DOHH2 (cell line): Measurements from ENCODE around the gene COL8A1.
A peak's percentile ranks its signal among the peaks of the same experiment; 100 is the strongest.

Experiments used
- H3F3A ChIP-seq: fragments of 200-600 bp; sonication (generic), shearing (Covaris generic); 2 replicates; pipeline ENCODE4 v1.6.0; 2016; ENCODE audit warnings: antibody characterized with exemption, mild to moderate bottlenecking; ENCODE audit not compliant: control insufficient read depth, insufficient read depth
- H3K27ac ChIP-seq: fragments of 200-600 bp; sonication (generic); 2 replicates; pipeline ENCODE4 v1.5.1; 2014; ENCODE audit warnings: low read depth, mild to moderate bottlenecking, low read length, moderate library complexity
- H3K27me3 ChIP-seq: fragments of 200-600 bp; sonication (generic); 2 replicates; pipeline ENCODE4 v1.6.1; 2014; ENCODE audit warnings: mild to moderate bottlenecking, low read length, mixed read lengths; ENCODE audit not compliant: control insufficient read depth
- H3K36me3 ChIP-seq: fragments of 200-600 bp; sonication (generic); 2 replicates; pipeline ENCODE4 v1.6.1; 2014; ENCODE audit warnings: mild to moderate bottlenecking, low read length, moderate library complexity, mixed read lengths; ENCODE audit not compliant: control insufficient read depth
- H3K4me1 ChIP-seq: fragments of 200-600 bp; sonication (generic); 2 replicates; pipeline ENCODE4 v1.6.1; 2014; ENCODE audit warnings: mild to moderate bottlenecking, low read length, mixed read lengths; ENCODE audit not compliant: control insufficient read depth
- H3K4me2 ChIP-seq: fragments of 200-600 bp; sonication (generic); 2 replicates; pipeline ENCODE4 v1.6.0; 2014; ENCODE audit warnings: mild to moderate bottlenecking, low read length, moderate library complexity
- H3K4me3 ChIP-seq: fragments of 200-600 bp; sonication (generic); 2 replicates; pipeline ENCODE4 v1.5.1; 2014; ENCODE audit warnings: mild to moderate bottlenecking, low read length, mixed read lengths
- H3K79me2 ChIP-seq: fragments of 200-600 bp; sonication (generic); 2 replicates; pipeline ENCODE4 v1.6.1; 2014; ENCODE audit warnings: mild to moderate bottlenecking, low read length, mixed read lengths; ENCODE audit not compliant: control insufficient read depth
- H3K9me2 ChIP-seq: fragments of 200-600 bp; sonication (generic); replicated peaks from 2 replicates; pipeline ENCODE4 v1.6.1; 2014; ENCODE audit warnings: mild to moderate bottlenecking, low read length, mixed read lengths; ENCODE audit not compliant: control insufficient read depth
- H3K9me3 ChIP-seq: fragments of 200-600 bp; sonication (generic); 2 replicates; pipeline ENCODE4 v1.6.1; 2014; ENCODE audit warnings: antibody characterized with exemption, low read length, mixed read lengths; ENCODE audit not compliant: control insufficient read depth, insufficient read depth
- H4K20me1 ChIP-seq: fragments of 200-600 bp; sonication (generic); 2 replicates; pipeline ENCODE4 v1.6.0; 2014; ENCODE audit warnings: low read depth, mild to moderate bottlenecking, antibody characterized with exemption, low read length, moderate library complexity; ENCODE audit not compliant: control insufficient read depth, insufficient read depth
- CTCF ChIP-seq: fragments of 200-600 bp; sonication (generic); IDR thresholded peaks from one replicate; pipeline ENCODE4 v1.5.1; 2014; ENCODE audit warnings: antibody characterized with exemption, mild to moderate bottlenecking, low read depth, low read length; ENCODE audit not compliant: poor library complexity, severe bottlenecking
- EZH2phosphoT487 ChIP-seq: fragments of 200-600 bp; sonication (generic); IDR thresholded peaks from 2 replicates; pipeline ENCODE4 v1.6.1; 2017; ENCODE audit warnings: borderline replicate concordance, mild to moderate bottlenecking, antibody characterized with exemption, low read length, moderate library complexity, mixed read lengths

Gene COL8A1

DNA sequence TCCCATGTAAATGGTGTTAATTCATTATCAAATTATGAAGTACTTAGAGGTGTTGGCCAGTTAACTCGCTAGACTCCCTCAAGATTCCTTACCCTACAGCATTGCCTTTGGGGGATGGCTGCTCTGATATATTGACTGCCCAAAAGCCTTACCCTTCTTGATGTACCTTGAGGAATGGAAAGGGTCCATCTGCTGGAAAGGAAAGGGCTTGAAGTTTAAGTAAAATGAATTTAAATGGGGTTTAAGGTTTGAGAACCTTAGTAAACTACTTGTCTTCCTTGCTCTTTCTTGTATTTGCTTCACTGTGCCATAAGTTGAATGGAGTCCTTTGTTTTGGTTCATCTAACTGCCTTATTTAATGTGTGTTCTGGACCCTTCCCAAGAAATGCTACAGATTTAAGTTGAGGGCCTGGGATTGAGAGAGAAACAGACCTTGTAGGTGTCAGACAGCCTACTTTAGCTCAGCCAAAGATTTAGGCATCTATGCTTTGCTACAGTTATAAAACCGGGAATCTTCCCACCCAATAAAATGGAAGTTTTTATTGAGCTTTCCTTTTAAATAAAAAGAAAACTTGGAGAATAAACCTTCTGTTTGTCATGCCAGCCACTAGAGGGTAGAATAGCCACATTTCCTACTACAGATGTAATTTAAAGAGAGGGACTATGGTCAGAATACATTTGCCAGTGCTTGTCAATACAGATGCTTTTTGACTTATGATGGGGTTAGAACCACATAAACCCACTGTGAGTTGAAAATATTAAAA, 204.6 kb downstream of the COL8A1 start:
- Histone ChIP-seq H3K9me3 (no peaks in the 10 kb centered on the region), H3K27me3 (no peaks in the 10 kb centered on the region), H3K4me3 (no peak overlapping the region), H3K79me2 (peaks cover 70% of the 10 kb centered on the region), H3F3A (no peaks in the 10 kb centered on the region; the same call in 1 of the 2 replicates), H4K20me1 (peaks cover 14% of the 10 kb centered on the region; the same call in 1 of the 2 replicates), H3K36me3 (no peaks in the 10 kb centered on the region), H3K4me2 (no peak overlapping the region), H3K9me2 (no peaks in the 10 kb centered on the region), H3K4me1 (peaks cover 20% of the 10 kb centered on the region), H3K27ac (no peak overlapping the region)
- TF ChIP-seq EZH2phosphoT487, result no peak
- peak; percentile 60 for TF ChIP-seq CTCF

DNA sequence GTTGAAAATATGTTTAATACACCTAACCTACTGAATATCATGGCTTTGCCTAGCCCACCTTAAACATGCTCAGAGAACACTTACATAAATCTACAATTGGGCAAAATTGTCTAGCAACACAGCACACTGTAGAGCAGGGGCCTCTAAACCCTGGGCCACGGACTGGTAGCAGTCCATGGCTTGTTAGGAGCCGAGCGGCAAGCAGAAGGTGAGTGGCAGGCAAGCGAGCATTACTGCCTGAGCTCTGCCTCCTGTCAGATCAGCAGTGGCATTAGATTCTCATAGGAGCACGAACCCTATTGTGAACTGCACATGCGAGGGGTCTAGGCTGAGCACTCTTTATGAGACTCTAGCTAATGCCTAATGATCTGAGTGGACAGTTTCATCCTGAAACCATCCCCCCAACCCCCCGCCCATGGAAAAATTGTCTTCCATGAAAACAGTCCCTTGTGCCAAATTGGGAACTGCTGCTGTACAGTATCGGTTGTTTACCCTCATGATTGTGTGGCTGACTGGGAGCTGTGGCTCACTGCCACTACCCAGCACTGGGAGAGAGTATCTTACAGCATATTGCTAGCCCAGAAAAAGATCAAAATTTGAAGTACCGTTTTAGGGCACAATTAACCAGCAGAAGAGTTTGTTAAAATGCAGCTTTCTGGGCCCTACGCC, 205.3 kb downstream of the COL8A1 start:
- peaks cover 20% of the 10 kb centered on the region for H3K4me1 ChIP-seq
- H3F3A ChIP-seq, result no peaks in the 10 kb centered on the region; the same call in 1 of the 2 replicates
- H3K9me2 ChIP-seq, result no peaks in the 10 kb centered on the region
- H3K36me3 ChIP-seq, result no peaks in the 10 kb centered on the region
- peaks cover 73% of the 10 kb centered on the region for H3K79me2 ChIP-seq
- no peak overlapping the region for H3K4me2 ChIP-seq
- H3K9me3 ChIP-seq, result no peaks in the 10 kb centered on the region
- H4K20me1 ChIP-seq, result peaks cover 14% of the 10 kb centered on the region; the same call in 1 of the 2 replicates
- no peak overlapping the region for H3K27ac ChIP-seq
- TF ChIP-seq CTCF (no peak), EZH2phosphoT487 (no peak)
- H3K27me3 ChIP-seq, result no peaks in the 10 kb centered on the region
- no peak overlapping the region for H3K4me3 ChIP-seq

DNA sequence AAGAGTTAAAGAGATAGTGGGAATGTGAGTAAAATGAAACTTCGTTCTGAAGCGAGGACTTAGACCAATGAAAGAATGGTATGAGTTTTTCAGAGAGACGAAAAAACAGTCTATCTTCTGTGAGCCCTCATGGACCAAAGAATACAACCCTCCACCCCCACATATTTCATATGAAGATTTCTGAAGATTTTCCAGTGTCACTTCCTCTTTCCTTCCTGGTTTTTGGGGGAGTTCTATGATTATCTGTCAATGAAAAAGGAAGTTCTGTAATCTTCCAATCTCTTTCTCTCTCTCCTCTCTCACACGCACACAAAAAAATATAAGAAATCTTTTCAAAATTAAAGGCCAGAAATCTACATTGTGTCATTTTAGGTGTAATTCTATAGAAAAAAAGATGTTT, 206.9 kb downstream of the COL8A1 start:
- TF ChIP-seq EZH2phosphoT487 (no peak), CTCF (no peak)
- Histone ChIP-seq H3F3A (no peaks in the 10 kb centered on the region; the same call in 1 of the 2 replicates), H3K9me3 (no peaks in the 10 kb centered on the region), H3K4me3 (no peak overlapping the region), H3K4me1 (peaks cover 20% of the 10 kb centered on the region), H3K79me2 (peaks cover 80% of the 10 kb centered on the region), H3K9me2 (no peaks in the 10 kb centered on the region), H3K27ac (no peak overlapping the region), H4K20me1 (peaks cover 14% of the 10 kb centered on the region; the same call in 1 of the 2 replicates), H3K27me3 (no peaks in the 10 kb centered on the region), H3K36me3 (no peaks in the 10 kb centered on the region), H3K4me2 (no peak overlapping the region)
